GM12878 (cell line): ENCODE measurements around the gene ZNF230. TPM values are rescaled to one million over a fixed set of nuclear protein-coding genes. Genes with fewer than 3 reads are reported as not detected.

Experiments
- ATAC-seq: fragments of 200-7000 bp; cut with Tn5 transposase; 3 replicates; pipeline ENCODE4 v1.9.1; 2020; ENCODE audit warnings: mild to moderate bottlenecking, moderate library complexity
- BruUV-seq: library from RNA; stranded (reverse); fragments of 400-500 nt; replicated peaks from 2 replicates; lab custom pipeline; 2021; lab: Mats Ljungman, UMichigan
- CTCF ChIA-PET: fragments of 300-600 bp; sonication (Branson Sonifier 250); formaldehyde crosslinking; extraction: SDS; loops from one replicate; lab custom pipeline; 2021; ENCODE audit warnings: inconsistent platforms; lab: Yijun Ruan, JAX
- POLR2A ChIA-PET: fragments of 350-600 bp; formaldehyde crosslinking; extraction: SDS; loops from one replicate; lab custom pipeline; 2021; ENCODE audit warnings: inconsistent platforms; lab: Charles Lee
- RAD21 ChIA-PET: fragments of 300-600 bp; sonication (Branson Sonifier 250); formaldehyde crosslinking; loops from one replicate; lab custom pipeline; 2023; ENCODE audit warnings: antibody characterized with exemption; ENCODE audit not compliant: unreplicated experiment; lab: Charles Lee
- SMC1A ChIA-PET: fragments of 300-600 bp; sonication (Branson Sonifier 250); formaldehyde crosslinking; loops from one replicate; lab custom pipeline; 2023; ENCODE audit not compliant: unreplicated experiment, uncharacterized antibody; lab: Charles Lee
- DNase-seq: peaks from one replicate; pipeline ENCODE4 v3.0.0-alpha.2; 2011; ENCODE audit warnings: low read depth, low spot score
- FAIRE-seq: peaks from 3 replicates; lab custom pipeline; 2011; peaks lifted over from hg19 to GRCh38; lab: Jason Lieb, UNC
- H2AFZ ChIP-seq: 2 replicates; pipeline ENCODE4 v1.6.0; 2011; ENCODE audit warnings: low read depth, low read length, control low read depth; ENCODE audit not compliant: control insufficient read depth
- H3K27ac ChIP-seq: 2 replicates; pipeline ENCODE4 v1.5.1; 2011; ENCODE audit warnings: control low read depth; ENCODE audit not compliant: control insufficient read depth, insufficient read depth
- H3K27me3 ChIP-seq, 2 experiments: replicated peaks in 1 of 2; 2 replicates each; pipeline versions ENCODE4 v1.6.0 to v1.6.1; 2011; ENCODE audit warnings: low read length in 1 of 2; ENCODE audit not compliant: control insufficient read depth in 2 of 2, insufficient read depth in 2 of 2
- H3K36me3 ChIP-seq, 2 experiments: 2 replicates each; pipeline ENCODE4 v1.5.1; 2011; ENCODE audit warnings: low read length in 1 of 2; ENCODE audit not compliant: control insufficient read depth in 2 of 2, insufficient read depth in 2 of 2
- H3K4me1 ChIP-seq: 2 replicates; pipeline ENCODE4 v1.6.1; 2011; ENCODE audit warnings: mild to moderate bottlenecking, low read length, moderate library complexity, mixed read lengths; ENCODE audit not compliant: control insufficient read depth, insufficient read depth
- H3K4me2 ChIP-seq: 2 replicates; pipeline ENCODE4 v1.6.0; 2011; ENCODE audit warnings: control low read depth; ENCODE audit not compliant: control insufficient read depth, insufficient read depth
- H3K4me3 ChIP-seq: fragments of 200-600 bp; sonication (generic); 2 replicates; pipeline ENCODE4 v1.5.1; 2016
- H3K79me2 ChIP-seq: 2 replicates; pipeline ENCODE4 v1.6.0; 2011; ENCODE audit warnings: low read length; ENCODE audit not compliant: control insufficient read depth, insufficient read depth
- H3K9ac ChIP-seq: 2 replicates; pipeline ENCODE4 v1.8.0; 2011; ENCODE audit warnings: low read length, control low read depth, mixed read lengths; ENCODE audit not compliant: control insufficient read depth, insufficient read depth
- H3K9me3 ChIP-seq: replicated peaks from 3 replicates; pipeline ENCODE4 v1.5.1; 2011; ENCODE audit warnings: mild to moderate bottlenecking, low read length; ENCODE audit not compliant: control insufficient read depth, insufficient read depth
- H4K20me1 ChIP-seq: 2 replicates; pipeline ENCODE4 v1.6.0; 2011; ENCODE audit not compliant: control insufficient read depth, insufficient read depth
- IKZF1 ChIP-seq: fragments of 450-650 bp; conservative IDR thresholded peaks from 2 replicates; pipeline ENCODE4 v1.6.1; 2017; ENCODE audit warnings: antibody characterized with exemption, mild to moderate bottlenecking
- MEF2B ChIP-seq: fragments of 450-650 bp; IDR thresholded peaks from 2 replicates; pipeline ENCODE4 v1.6.1; 2018; ENCODE audit warnings: mild to moderate bottlenecking, moderate library complexity; ENCODE audit not compliant: partially characterized antibody, poor library complexity, severe bottlenecking
- PAX5 ChIP-seq: IDR thresholded peaks from 2 replicates; pipeline ENCODE4 v1.6.1; 2011; ENCODE audit warnings: low read depth, low read length, borderline replicate concordance
- RELB ChIP-seq: fragments of 450-650 bp; IDR thresholded peaks from 2 replicates; pipeline ENCODE4 v1.6.1; 2017; ENCODE audit warnings: low read depth, mild to moderate bottlenecking, moderate library complexity
- TCF3 ChIP-seq: IDR thresholded peaks from 2 replicates; pipeline ENCODE4 v1.6.1; 2012; ENCODE audit warnings: low read depth, mild to moderate bottlenecking, low read length, borderline replicate concordance; ENCODE audit not compliant: insufficient read depth
- ZBED1 ChIP-seq: IDR thresholded peaks from 2 replicates; pipeline ENCODE4 v1.6.1; 2016; ENCODE audit warnings: borderline replicate concordance
- whole genome bisulfite sequencing: methylation state at CpG from one replicate; pipeline ENCODE4 v1.1.6; 2016; ENCODE audit warnings: low lambda C conversion rate; ENCODE audit not compliant: insufficient replicate concordance, insufficient coverage; ENCODE audit errors: missing lambda C conversion rate; 5-methylcytosine and 5-hydroxymethylcytosine counted together
- in situ Hi-C: fragments of 300-500 bp; cut with MboI; formaldehyde crosslinking; loops from 9 replicates; pipeline ENCODE4 v1.14.3; 2018; ENCODE audit warnings: mixed read lengths
- intact Hi-C: fragments of 100-400 bp; cut with micrococcal nuclease; formaldehyde crosslinking; loops from one replicate; pipeline ENCODE4 v1.14.2; 2022; ENCODE audit not compliant: unreplicated experiment
- polyA plus RNA-seq, 11 experiments: library from polyadenylated mRNA; depleted of rRNA in 4 of 11; unstranded in 6 of 11; stranded (reverse) in 5 of 11; fragments of >200 nt; fragmentation: Nextera tagmentation in 4 of 11; fragmentation: Illumina TruSeq in 1 of 11; extraction: Ambion mirVana in 4 of 11; extraction: Trizol in 1 of 11; gene quantifications; 1 replicate in 1 of 11; 2 replicates in 10 of 11; pipeline versions ENCODE4 v1.2.1 to v1.2.3, GENCODE V29; 2011 to 2016; ENCODE audit warnings: inconsistent platforms in 2 of 11, missing spikeins in 2 of 11, low read depth in 1 of 11
- total RNA-seq, 4 experiments: library from RNA; depleted of rRNA in 3 of 4; stranded (reverse); fragments of >200 nt in 3 of 4; fragmentation: Illumina TruSeq in 1 of 4; extraction: Trizol in 1 of 4; gene quantifications; 2 replicates each; pipeline versions ENCODE4 v1.2.1 to v1.2.3, GENCODE V29; 2013 to 2021

Gene ZNF230
- total and polyA plus RNA-seq, 10 of the 15 experiments (the other 5 are each of a cell fraction or from before 2014, with no cell fraction given), result 1.8 to 9.1 (median 3.5) TPM

GRCh38 chr19:43983544-43983911, 19.2 kb upstream of the ZNF230 start:
- ATAC-seq (peak; percentile 46), DNase-seq (no peak), FAIRE-seq (no peak)
- peak overlapping the region; percentile 94; the same call in 1 of the 2 replicates for H3K4me2 ChIP-seq
- CTCF ChIA-PET, result interaction anchor here (1.3 kb wide), 1 partner anchor 51 kb away, joined by 5 read pairs; no protein-coding TSS in a partner anchor
- no peak for TF ChIP-seq TCF3
- no peak for TF ChIP-seq RELB
- TF ChIP-seq IKZF1, result no peak
- no peak for TF ChIP-seq PAX5
- no peak for TF ChIP-seq MEF2B
- no peak for TF ChIP-seq ZBED1
- intact Hi-C loops (no loop called here), in situ Hi-C loops (no loop called here)
- POLR2A ChIA-PET, result interaction anchor here (1.2 to 1.3 kb wide), 2 partner anchors 18 to 20 kb away, joined by 3 to 6 read pairs; no protein-coding TSS in a partner anchor
- RAD21 ChIA-PET, result interaction anchor here (1.6 kb wide), 1 partner anchor 33 kb away, joined by 4 read pairs; the partner anchor contains the start of gene ZNF221
- H3K79me2 ChIP-seq, result peaks cover 7% of the 10 kb centered on the region
- H3K4me3 ChIP-seq, result peak overlapping the region; percentile 90
- H4K20me1 ChIP-seq, result no peaks in the 10 kb centered on the region
- H3K9ac ChIP-seq, result peak overlapping the region; percentile 80
- peak overlapping the region; percentile 99 for H2AFZ ChIP-seq
- WGBS, result 93% methylated on average over 2 of the region's 2 CpGs
- peaks cover 2% of the 10 kb centered on the region; the same call in 2 of the 3 replicates for H3K9me3 ChIP-seq
- H3K4me1 ChIP-seq, result no peaks in the 10 kb centered on the region
- no TSS peak for BruUV-seq
- H3K27ac ChIP-seq, result peak overlapping the region; percentile 71
- no peaks in the 10 kb centered on the region for H3K27me3 ChIP-seq
- SMC1A ChIA-PET, result interaction anchor here (1.1 to 1.7 kb wide), 2 partner anchors 48 to 83 kb away, joined by 3 to 6 read pairs; partner anchors contain the start of gene ZNF45
- H3K36me3 ChIP-seq, result no peaks in the 10 kb centered on the region
